A673 (cell line): ENCODE measurements around the gene CDH4. TPM values are rescaled to one million over a fixed set of nuclear protein-coding genes. Genes with fewer than 3 reads are reported as not detected.

Experiments
- BruUV-seq: library from RNA; stranded (reverse); fragments of 400-500 nt; replicated peaks from 2 replicates; lab custom pipeline; 2021; lab: Mats Ljungman, UMichigan
- CTCF ChIA-PET: fragments of 300-600 bp; sonication (Branson Sonifier 250); formaldehyde crosslinking; loops from one replicate; lab custom pipeline; 2022; ENCODE audit warnings: antibody characterized with exemption; lab: Charles Lee
- POLR2A ChIA-PET: fragments of 300-600 bp; sonication (Branson Sonifier 250); formaldehyde crosslinking; loops from one replicate; lab custom pipeline; 2022; ENCODE audit warnings: antibody characterized with exemption; ENCODE audit not compliant: low non-redundant PET; lab: Charles Lee
- DNase-seq: peaks from one replicate; pipeline ENCODE4 v3.0.0-alpha.2; 2015; ENCODE audit warnings: low spot score
- H3K27ac ChIP-seq: fragments of 200-600 bp; sonication (generic); 2 replicates; pipeline ENCODE4 v1.5.1; 2016; ENCODE audit warnings: mixed run types, low read depth, mild to moderate bottlenecking, mixed read lengths, antibody characterized with exemption, low read length; ENCODE audit not compliant: poor library complexity, severe bottlenecking
- H3K27me3 ChIP-seq: fragments of 200-600 bp; sonication (generic); replicated peaks from 2 replicates; pipeline ENCODE4 v1.6.1; 2017; ENCODE audit warnings: mixed run types, low read depth, mild to moderate bottlenecking, mixed read lengths, antibody characterized with exemption, low read length; ENCODE audit not compliant: insufficient read depth, poor library complexity
- H3K36me3 ChIP-seq: fragments of 200-600 bp; sonication (generic); 2 replicates; pipeline ENCODE4 v1.6.1; 2016; ENCODE audit warnings: mixed run types, mild to moderate bottlenecking, mixed read lengths, antibody characterized with exemption, low read length; ENCODE audit not compliant: insufficient read depth, poor library complexity, severe bottlenecking
- H3K4me1 ChIP-seq: fragments of 200-600 bp; sonication (generic); 2 replicates; pipeline ENCODE4 v1.6.1; 2017; ENCODE audit warnings: mixed run types, mild to moderate bottlenecking, mixed read lengths, antibody characterized with exemption, low read length; ENCODE audit not compliant: insufficient read depth, poor library complexity, severe bottlenecking
- H3K4me3 ChIP-seq: fragments of 200-600 bp; sonication (generic); 2 replicates; pipeline ENCODE4 v1.5.1; 2016; ENCODE audit warnings: low read depth, mixed run types, mild to moderate bottlenecking, mixed read lengths, low read length; ENCODE audit not compliant: poor library complexity, severe bottlenecking
- H3K9me3 ChIP-seq: fragments of 200-600 bp; sonication (generic); 2 replicates; pipeline ENCODE4 v1.6.1; 2016; ENCODE audit warnings: mixed run types, low read depth, mild to moderate bottlenecking, mixed read lengths, antibody characterized with exemption, low read length; ENCODE audit not compliant: poor library complexity, severe bottlenecking
- EZH2 ChIP-seq: fragments of 200-600 bp; sonication (generic); IDR thresholded peaks from 2 replicates; pipeline ENCODE4 v1.6.1; 2017; ENCODE audit warnings: borderline replicate concordance, low read depth, mild to moderate bottlenecking, mixed read lengths, antibody characterized with exemption, low read length; ENCODE audit not compliant: poor library complexity, severe bottlenecking
- intact Hi-C: fragments of 100-400 bp; cut with micrococcal nuclease; formaldehyde crosslinking; loops from one replicate; pipeline ENCODE4 v1.10.0; 2022; ENCODE audit not compliant: unreplicated experiment
- total RNA-seq: library from RNA; stranded (reverse); gene quantifications from 2 replicates; pipeline ENCODE4 v1.2.3, GENCODE V29; 2021
- TF ChIP-seq, protein P1 (sequence below): fragments of 300-800, 200-600 bp; sonication (generic); conservative IDR thresholded peaks from 2 replicates; pipeline ENCODE4 v1.5.1; 2017; ENCODE audit warnings: low read depth, mild to moderate bottlenecking, antibody characterized with exemption, low read length, moderate library complexity, mixed read lengths

The CDH4 gene
- total RNA-seq, 1 experiment from 2014 or later: 8.3 TPM

DNA sequence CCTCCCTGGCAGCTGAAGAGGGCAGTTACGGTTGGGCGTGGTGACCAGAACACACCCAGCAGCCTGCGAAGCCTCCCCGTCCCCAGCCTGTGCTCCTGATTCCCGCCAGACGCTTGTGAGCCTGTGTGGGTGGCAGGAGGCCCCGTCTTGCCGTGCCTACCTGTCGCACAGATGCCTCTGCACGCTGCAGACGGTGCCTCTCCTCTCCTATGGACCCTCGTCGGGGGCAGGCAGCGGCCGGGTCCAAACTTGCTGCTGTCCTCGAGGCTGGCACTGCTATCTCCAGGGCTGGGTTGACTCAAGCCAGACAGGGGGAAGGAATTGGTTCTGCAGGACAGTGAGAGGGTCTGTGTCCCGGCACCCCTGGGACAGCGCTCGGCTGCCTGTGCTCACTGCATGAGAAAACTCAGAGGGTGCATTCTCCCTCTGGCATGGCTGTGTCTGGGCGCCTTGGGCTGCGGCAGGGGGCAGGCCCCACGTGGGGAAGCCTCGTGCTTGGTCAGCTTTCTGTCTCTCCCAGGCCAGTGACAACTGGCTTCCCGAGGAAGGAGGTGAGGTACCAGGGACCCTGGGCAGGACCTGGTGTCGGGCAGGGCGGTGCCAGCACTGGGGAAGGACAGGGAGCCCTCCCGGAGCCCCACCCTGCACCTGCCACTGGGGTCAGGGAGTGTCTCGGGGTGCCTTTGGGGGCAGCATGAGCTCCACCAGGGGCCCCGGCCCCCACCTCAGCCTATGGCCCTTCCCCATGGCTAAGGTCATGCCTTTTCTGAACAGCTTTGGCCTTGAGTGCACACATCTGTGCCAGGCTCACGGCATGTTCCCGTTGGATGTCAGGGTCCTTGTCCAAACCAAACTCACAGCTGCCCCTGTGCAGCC is 686.1 kb downstream of the CDH4 start:
- BruUV-seq: no TSS peak
- no peak for DNase-seq
- H3K4me3 ChIP-seq: no peak overlapping the region
- H3K4me1 ChIP-seq: no peaks in the 10 kb centered on the region
- TF ChIP-seq, protein P1, sequence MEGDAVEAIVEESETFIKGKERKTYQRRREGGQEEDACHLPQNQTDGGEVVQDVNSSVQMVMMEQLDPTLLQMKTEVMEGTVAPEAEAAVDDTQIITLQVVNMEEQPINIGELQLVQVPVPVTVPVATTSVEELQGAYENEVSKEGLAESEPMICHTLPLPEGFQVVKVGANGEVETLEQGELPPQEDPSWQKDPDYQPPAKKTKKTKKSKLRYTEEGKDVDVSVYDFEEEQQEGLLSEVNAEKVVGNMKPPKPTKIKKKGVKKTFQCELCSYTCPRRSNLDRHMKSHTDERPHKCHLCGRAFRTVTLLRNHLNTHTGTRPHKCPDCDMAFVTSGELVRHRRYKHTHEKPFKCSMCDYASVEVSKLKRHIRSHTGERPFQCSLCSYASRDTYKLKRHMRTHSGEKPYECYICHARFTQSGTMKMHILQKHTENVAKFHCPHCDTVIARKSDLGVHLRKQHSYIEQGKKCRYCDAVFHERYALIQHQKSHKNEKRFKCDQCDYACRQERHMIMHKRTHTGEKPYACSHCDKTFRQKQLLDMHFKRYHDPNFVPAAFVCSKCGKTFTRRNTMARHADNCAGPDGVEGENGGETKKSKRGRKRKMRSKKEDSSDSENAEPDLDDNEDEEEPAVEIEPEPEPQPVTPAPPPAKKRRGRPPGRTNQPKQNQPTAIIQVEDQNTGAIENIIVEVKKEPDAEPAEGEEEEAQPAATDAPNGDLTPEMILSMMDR: no peak
- no peak for TF ChIP-seq EZH2
- H3K36me3 ChIP-seq: no peaks in the 10 kb centered on the region
- H3K27ac ChIP-seq: no peak overlapping the region
- no peaks in the 10 kb centered on the region for H3K9me3 ChIP-seq
- ChIA-PET CTCF (no interaction called here), POLR2A (no interaction called here)
- peaks cover 13% of the 10 kb centered on the region for H3K27me3 ChIP-seq
- intact Hi-C loops: no loop called here

DNA sequence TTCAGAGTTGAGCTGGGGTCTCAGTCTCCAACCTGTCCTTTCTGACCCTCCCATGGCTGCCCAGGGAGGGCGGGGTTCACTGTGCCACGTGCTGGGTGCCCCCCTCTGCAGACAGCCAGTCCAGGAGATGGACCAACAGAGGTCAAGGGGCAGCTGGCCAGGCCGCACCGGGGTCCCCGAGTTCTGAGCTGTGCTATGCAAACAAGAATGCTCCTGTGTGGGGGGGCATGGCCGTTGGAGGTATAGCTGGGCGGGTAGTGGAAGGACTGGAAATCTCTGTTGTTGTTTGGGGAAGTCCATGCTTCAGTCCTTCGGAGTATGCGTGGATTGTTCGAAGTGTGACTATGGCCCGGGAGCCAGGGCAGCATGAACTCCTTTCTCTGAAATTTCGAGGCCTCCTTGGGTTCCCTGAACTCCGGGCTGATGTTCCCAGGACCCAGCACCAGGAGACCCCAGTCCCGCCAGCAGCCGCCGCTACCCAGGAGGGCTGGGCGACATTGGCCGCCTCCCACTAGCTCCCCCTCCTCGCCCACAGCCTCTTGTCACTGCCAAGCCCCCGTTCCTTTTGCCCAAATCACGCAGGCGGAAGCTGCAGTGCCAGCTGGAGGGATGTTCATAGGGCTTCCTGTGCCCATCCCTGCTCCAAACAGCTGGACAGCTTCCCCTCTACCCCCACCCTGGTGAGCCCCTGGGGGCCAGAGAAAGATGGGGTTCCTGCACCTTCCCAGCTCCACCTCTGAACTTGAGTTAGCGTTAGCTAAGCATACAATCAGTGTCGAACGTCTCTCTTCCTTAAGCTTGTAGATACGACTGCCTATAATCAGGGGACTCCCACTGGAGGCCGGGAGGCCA is 687.0 kb downstream of the CDH4 start:
- H3K36me3 ChIP-seq: no peaks in the 10 kb centered on the region
- no peak for TF ChIP-seq EZH2
- TF ChIP-seq, protein P1: no peak
- no peaks in the 10 kb centered on the region for H3K9me3 ChIP-seq
- no peak overlapping the region for H3K27ac ChIP-seq
- no peak for DNase-seq
- ChIA-PET CTCF (no interaction called here), POLR2A (no interaction called here)
- no peaks in the 10 kb centered on the region for H3K4me1 ChIP-seq
- no peak overlapping the region for H3K4me3 ChIP-seq
- no TSS peak for BruUV-seq
- peaks cover 13% of the 10 kb centered on the region for H3K27me3 ChIP-seq
- intact Hi-C loops: no loop called here

DNA sequence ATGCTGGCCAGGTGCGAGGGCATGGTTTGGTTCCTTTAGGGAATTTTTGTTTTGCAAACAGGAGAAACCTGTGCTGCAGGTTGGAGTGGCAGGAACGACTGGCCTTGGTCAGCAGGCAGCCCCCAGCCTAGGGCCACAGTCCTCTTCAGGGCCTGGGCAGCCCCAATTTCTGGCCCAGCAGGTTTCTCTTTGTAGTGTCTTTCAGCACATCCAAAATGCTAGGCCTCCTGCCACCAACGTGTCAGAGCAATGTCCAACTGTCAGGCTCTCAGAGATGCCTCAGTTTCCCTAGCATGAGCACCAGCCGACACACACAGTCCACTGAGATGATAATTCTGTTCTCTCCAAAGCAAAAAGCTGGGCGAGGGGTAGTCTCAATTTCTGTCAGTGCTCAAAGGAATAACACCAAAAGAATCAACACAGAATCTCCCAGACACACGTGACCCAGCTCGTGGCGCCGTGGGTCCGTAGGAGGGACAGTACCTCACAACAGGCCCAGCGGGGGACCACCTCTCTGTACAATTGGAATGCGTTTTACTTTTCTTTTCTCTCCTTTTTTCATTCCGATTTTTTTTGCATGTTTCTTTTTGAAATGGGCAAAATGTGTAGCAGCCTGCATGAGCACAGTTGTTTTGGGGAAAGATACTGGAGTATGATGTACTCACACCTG is 687.8 kb downstream of the CDH4 start:
- CTCF ChIA-PET: no interaction called here
- DNase-seq: no peak
- Histone ChIP-seq H3K4me3 (no peak overlapping the region), H3K4me1 (no peaks in the 10 kb centered on the region), H3K9me3 (no peaks in the 10 kb centered on the region), H3K27ac (no peak overlapping the region), H3K36me3 (no peaks in the 10 kb centered on the region), H3K27me3 (peaks cover 13% of the 10 kb centered on the region)
- POLR2A ChIA-PET: no interaction called here
- TF ChIP-seq, protein P1: no peak
- TF ChIP-seq EZH2: no peak
- intact Hi-C loops: no loop called here
- no TSS peak for BruUV-seq
